ENCODE data around the gene DOCK3.
"Not testable (repeated sequence)": the region's sequence is repeated elsewhere in the genome, so short reads cannot be mapped to it uniquely, and the experiment has no call there.

DOCK3 gene

DNA sequence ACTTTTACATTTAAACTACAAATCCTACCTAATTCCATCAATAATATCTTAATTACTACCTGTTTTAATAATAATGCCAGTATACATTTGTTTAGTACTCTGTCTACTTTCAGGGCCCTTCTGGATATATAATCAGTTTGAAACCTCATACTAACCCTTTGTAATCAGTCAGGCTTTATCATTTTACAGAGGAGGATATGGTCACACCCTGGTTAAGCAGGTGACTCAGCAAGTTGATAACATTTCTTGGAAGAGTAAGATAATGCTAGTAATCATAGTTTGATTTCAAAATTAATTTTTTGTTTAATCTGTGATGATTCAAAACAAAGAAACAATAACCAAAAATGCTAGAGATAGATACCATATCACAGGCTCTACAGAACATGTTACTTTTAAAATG lies 502.2 kb downstream of the DOCK3 start:
- no peak for TF ChIP-seq PPARA (CRISPR knock-in tag; IDR thresholded peaks at IDR 0.05; ENCODE audit: borderline replicate concordance)
- no peak for TF ChIP-seq TOX (CRISPR knock-in tag; IDR thresholded peaks at IDR 0.05; ENCODE audit: borderline replicate concordance)
- no peak for TF ChIP-seq CSDC2 (CRISPR knock-in tag; IDR thresholded peaks at IDR 0.05)
- no peak for TF ChIP-seq SNAI2 (CRISPR knock-in tag; IDR thresholded peaks at IDR 0.05)
- TF ChIP-seq ZFP3 (CRISPR knock-in tag; IDR thresholded peaks at IDR 0.05): no peak
- TF ChIP-seq ZNF70 (CRISPR knock-in tag; IDR thresholded peaks at IDR 0.05): no peak
- TF ChIP-seq, protein P1, sequence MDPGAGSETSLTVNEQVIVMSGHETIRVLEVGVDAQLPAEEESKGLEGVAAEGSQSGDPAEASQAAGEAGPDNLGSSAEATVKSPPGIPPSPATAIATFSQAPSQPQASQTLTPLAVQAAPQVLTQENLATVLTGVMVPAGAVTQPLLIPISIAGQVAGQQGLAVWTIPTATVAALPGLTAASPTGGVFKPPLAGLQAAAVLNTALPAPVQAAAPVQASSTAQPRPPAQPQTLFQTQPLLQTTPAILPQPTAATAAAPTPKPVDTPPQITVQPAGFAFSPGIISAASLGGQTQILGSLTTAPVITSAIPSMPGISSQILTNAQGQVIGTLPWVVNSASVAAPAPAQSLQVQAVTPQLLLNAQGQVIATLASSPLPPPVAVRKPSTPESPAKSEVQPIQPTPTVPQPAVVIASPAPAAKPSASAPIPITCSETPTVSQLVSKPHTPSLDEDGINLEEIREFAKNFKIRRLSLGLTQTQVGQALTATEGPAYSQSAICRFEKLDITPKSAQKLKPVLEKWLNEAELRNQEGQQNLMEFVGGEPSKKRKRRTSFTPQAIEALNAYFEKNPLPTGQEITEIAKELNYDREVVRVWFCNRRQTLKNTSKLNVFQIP (CRISPR knock-in tag; IDR thresholded peaks at IDR 0.05; ENCODE audit: borderline replicate concordance, low read depth): no peak
- TF ChIP-seq, protein P2, sequence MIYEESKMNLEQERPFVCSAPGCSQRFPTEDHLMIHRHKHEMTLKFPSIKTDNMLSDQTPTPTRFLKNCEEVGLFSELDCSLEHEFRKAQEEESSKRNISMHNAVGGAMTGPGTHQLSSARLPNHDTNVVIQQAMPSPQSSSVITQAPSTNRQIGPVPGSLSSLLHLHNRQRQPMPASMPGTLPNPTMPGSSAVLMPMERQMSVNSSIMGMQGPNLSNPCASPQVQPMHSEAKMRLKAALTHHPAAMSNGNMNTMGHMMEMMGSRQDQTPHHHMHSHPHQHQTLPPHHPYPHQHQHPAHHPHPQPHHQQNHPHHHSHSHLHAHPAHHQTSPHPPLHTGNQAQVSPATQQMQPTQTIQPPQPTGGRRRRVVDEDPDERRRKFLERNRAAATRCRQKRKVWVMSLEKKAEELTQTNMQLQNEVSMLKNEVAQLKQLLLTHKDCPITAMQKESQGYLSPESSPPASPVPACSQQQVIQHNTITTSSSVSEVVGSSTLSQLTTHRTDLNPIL (CRISPR knock-in tag; IDR thresholded peaks at IDR 0.05; ENCODE audit: low read depth): no peak
- no peak for TF ChIP-seq ZC3H10 (CRISPR knock-in tag; IDR thresholded peaks at IDR 0.05)
- TF ChIP-seq ZNF8 (CRISPR knock-in tag; IDR thresholded peaks at IDR 0.05): no peak
- TF ChIP-seq, protein P3, sequence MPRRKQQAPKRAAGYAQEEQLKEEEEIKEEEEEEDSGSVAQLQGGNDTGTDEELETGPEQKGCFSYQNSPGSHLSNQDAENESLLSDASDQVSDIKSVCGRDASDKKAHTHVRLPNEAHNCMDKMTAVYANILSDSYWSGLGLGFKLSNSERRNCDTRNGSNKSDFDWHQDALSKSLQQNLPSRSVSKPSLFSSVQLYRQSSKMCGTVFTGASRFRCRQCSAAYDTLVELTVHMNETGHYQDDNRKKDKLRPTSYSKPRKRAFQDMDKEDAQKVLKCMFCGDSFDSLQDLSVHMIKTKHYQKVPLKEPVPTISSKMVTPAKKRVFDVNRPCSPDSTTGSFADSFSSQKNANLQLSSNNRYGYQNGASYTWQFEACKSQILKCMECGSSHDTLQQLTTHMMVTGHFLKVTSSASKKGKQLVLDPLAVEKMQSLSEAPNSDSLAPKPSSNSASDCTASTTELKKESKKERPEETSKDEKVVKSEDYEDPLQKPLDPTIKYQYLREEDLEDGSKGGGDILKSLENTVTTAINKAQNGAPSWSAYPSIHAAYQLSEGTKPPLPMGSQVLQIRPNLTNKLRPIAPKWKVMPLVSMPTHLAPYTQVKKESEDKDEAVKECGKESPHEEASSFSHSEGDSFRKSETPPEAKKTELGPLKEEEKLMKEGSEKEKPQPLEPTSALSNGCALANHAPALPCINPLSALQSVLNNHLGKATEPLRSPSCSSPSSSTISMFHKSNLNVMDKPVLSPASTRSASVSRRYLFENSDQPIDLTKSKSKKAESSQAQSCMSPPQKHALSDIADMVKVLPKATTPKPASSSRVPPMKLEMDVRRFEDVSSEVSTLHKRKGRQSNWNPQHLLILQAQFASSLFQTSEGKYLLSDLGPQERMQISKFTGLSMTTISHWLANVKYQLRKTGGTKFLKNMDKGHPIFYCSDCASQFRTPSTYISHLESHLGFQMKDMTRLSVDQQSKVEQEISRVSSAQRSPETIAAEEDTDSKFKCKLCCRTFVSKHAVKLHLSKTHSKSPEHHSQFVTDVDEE (CRISPR knock-in tag; IDR thresholded peaks at IDR 0.05): no peak
- no peak for TF ChIP-seq RARB (CRISPR knock-in tag; IDR thresholded peaks at IDR 0.05)
- no peak for ATAC-seq

DNA sequence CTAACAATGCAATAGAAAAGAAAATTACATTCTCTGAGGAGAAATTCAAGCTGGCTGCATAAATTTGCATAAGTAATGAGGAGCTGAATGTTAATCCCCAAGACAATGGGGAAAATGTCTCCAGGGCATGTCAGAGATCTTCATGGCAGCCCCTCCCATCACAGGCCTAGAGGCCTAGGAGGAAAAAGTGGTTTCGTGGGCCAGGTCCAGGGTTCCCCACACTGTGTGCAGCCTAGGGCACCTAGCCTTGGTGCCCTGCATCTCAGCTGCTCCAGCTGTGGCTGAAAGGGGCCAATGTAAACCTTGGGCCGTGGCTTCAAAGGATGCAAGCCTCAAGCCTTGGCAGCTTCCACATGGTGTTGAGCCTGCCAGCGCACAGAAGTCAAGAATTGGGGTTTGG lies 511.7 kb downstream of the DOCK3 start:
- ATAC-seq: not testable (repeated sequence)

DNA sequence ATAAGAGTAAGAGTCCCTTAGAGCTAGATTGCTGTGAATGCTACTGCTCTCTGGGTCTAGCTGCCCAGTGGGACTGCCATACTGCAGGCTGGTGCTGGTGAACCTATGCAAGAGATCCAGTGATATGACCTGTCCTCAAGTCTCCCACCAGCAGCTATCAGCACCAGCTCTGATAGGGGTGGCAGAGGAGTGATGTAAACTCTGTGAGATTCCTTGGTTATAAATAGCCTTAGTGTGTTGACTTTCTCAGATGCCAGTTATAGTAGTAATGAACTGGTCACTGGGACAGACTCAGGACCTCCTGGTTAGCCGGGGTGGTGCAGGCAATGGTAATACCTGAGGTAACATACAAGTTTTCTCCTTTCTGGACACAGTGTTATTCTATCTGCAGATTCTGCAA lies 515.5 kb downstream of the DOCK3 start:
- ATAC-seq: no peak
- TF ChIP-seq, protein P3 (CRISPR knock-in tag; IDR thresholded peaks at IDR 0.05): no peak
- TF ChIP-seq TOX (CRISPR knock-in tag; IDR thresholded peaks at IDR 0.05; ENCODE audit: borderline replicate concordance) (no peak), PPARA (CRISPR knock-in tag; IDR thresholded peaks at IDR 0.05; ENCODE audit: borderline replicate concordance) (no peak), ZNF565 (CRISPR knock-in tag; conservative IDR thresholded peaks at IDR 0.05; ENCODE audit: low read depth) (no peak), ESRRG (CRISPR knock-in tag; IDR thresholded peaks at IDR 0.05) (no peak), BACH2 (CRISPR knock-in tag; IDR thresholded peaks at IDR 0.05; ENCODE audit: borderline replicate concordance) (no peak), ZFP3 (CRISPR knock-in tag; IDR thresholded peaks at IDR 0.05) (no peak), RARB (CRISPR knock-in tag; IDR thresholded peaks at IDR 0.05) (no peak), ZC3H10 (CRISPR knock-in tag; IDR thresholded peaks at IDR 0.05) (no peak), CSDC2 (CRISPR knock-in tag; IDR thresholded peaks at IDR 0.05) (no peak), ZNF70 (CRISPR knock-in tag; IDR thresholded peaks at IDR 0.05) (no peak)

DNA sequence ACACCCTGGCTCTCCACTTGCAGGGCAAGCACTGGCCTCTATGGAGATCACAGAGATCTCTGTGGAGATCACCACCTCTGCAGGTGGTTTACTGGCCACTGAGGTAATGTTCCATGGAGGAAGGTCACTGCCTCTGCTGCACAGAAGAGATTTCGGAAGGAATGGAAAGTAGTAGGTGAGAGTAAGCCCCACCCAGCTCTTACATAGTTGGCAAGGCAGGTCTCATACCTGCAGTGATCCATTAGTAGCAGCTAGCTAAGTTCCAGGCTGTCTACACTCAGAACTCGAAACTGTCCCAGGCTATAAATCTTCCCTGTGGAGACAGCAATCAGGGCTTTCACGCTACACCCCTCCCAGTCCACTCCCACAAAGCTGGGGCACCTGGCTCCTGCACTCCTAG lies 516.1 kb downstream of the DOCK3 start:
- ATAC-seq: no peak
- no peak for TF ChIP-seq RARB (CRISPR knock-in tag; IDR thresholded peaks at IDR 0.05)
- no peak for TF ChIP-seq ZNF565 (CRISPR knock-in tag; conservative IDR thresholded peaks at IDR 0.05; ENCODE audit: low read depth)
- TF ChIP-seq, protein P1 (CRISPR knock-in tag; IDR thresholded peaks at IDR 0.05; ENCODE audit: borderline replicate concordance, low read depth): no peak
- TF ChIP-seq SNAI2 (CRISPR knock-in tag; IDR thresholded peaks at IDR 0.05): no peak
- no peak for TF ChIP-seq ZC3H10 (CRISPR knock-in tag; IDR thresholded peaks at IDR 0.05)
- no peak for TF ChIP-seq ZFP3 (CRISPR knock-in tag; IDR thresholded peaks at IDR 0.05)
- TF ChIP-seq, protein P2 (CRISPR knock-in tag; IDR thresholded peaks at IDR 0.05; ENCODE audit: low read depth): no peak
- TF ChIP-seq ISL1 (CRISPR knock-in tag; IDR thresholded peaks at IDR 0.05): no peak
- TF ChIP-seq, protein P4, sequence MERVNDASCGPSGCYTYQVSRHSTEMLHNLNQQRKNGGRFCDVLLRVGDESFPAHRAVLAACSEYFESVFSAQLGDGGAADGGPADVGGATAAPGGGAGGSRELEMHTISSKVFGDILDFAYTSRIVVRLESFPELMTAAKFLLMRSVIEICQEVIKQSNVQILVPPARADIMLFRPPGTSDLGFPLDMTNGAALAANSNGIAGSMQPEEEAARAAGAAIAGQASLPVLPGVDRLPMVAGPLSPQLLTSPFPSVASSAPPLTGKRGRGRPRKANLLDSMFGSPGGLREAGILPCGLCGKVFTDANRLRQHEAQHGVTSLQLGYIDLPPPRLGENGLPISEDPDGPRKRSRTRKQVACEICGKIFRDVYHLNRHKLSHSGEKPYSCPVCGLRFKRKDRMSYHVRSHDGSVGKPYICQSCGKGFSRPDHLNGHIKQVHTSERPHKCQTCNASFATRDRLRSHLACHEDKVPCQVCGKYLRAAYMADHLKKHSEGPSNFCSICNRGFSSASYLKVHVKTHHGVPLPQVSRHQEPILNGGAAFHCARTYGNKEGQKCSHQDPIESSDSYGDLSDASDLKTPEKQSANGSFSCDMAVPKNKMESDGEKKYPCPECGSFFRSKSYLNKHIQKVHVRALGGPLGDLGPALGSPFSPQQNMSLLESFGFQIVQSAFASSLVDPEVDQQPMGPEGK (CRISPR knock-in tag; IDR thresholded peaks at IDR 0.05; ENCODE audit: borderline replicate concordance): no peak
- TF ChIP-seq PPARA (CRISPR knock-in tag; IDR thresholded peaks at IDR 0.05; ENCODE audit: borderline replicate concordance): no peak
- no peak for TF ChIP-seq OSR1 (CRISPR knock-in tag; IDR thresholded peaks at IDR 0.05)
- TF ChIP-seq, protein P5, sequence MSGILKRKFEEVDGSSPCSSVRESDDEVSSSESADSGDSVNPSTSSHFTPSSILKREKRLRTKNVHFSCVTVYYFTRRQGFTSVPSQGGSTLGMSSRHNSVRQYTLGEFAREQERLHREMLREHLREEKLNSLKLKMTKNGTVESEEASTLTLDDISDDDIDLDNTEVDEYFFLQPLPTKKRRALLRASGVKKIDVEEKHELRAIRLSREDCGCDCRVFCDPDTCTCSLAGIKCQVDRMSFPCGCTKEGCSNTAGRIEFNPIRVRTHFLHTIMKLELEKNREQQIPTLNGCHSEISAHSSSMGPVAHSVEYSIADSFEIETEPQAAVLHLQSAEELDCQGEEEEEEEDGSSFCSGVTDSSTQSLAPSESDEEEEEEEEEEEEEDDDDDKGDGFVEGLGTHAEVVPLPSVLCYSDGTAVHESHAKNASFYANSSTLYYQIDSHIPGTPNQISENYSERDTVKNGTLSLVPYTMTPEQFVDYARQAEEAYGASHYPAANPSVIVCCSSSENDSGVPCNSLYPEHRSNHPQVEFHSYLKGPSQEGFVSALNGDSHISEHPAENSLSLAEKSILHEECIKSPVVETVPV (CRISPR knock-in tag; IDR thresholded peaks at IDR 0.05): no peak
